ENCODE results near the gene RIT2.

The RIT2 gene

GRCh38 chr18:43040281-43040680, 75.2 kb downstream of the RIT2 start:
- no peak overlapping the region for H3K4me3 ChIP-seq (ENCODE audit: low read length)
- no peak overlapping the region for H3K9ac ChIP-seq (ENCODE audit: low read length)
- no peak overlapping the region for H3K4me2 ChIP-seq (ENCODE audit: low read length)
- no peaks in the 10 kb centered on the region for H3K27me3 ChIP-seq (ENCODE audit: low read depth, low read length)
- no peaks in the 10 kb centered on the region for H3K79me2 ChIP-seq (ENCODE audit: low read length)
- no peak overlapping the region for H2AFZ ChIP-seq (ENCODE audit: low read depth, low read length)
- H3K36me3 ChIP-seq (replicated peaks; ENCODE audit: low read depth, low read length) = no peaks in the 10 kb centered on the region
- H3K9me3 ChIP-seq (ENCODE audit: insufficient read depth, low read length) = no peaks in the 10 kb centered on the region
- H4K20me1 ChIP-seq (ENCODE audit: insufficient read depth, low read length) = no peaks in the 10 kb centered on the region
- H3K4me1 ChIP-seq (ENCODE audit: low read length) = no peaks in the 10 kb centered on the region
- TF ChIP-seq CTCF (IDR thresholded peaks at IDR 0.05; ENCODE audit: low read depth, low read length) (no peak), EZH2phosphoT487 (IDR thresholded peaks at IDR 0.05; ENCODE audit: low read depth) (no peak)
- H3K27ac ChIP-seq (ENCODE audit: low read length) = no peak overlapping the region

GRCh38 chr18:43034683-43035500, 80.6 kb downstream of the RIT2 start:
- no peak overlapping the region for H3K9ac ChIP-seq (ENCODE audit: low read length)
- peak overlapping the region; percentile 19 for H2AFZ ChIP-seq (ENCODE audit: low read depth, low read length)
- no peaks in the 10 kb centered on the region for H3K4me1 ChIP-seq (ENCODE audit: low read length)
- H4K20me1 ChIP-seq (ENCODE audit: insufficient read depth, low read length) = no peaks in the 10 kb centered on the region
- H3K9me3 ChIP-seq (ENCODE audit: insufficient read depth, low read length) = no peaks in the 10 kb centered on the region
- no peak overlapping the region for H3K4me3 ChIP-seq (ENCODE audit: low read length)
- no peak overlapping the region for H3K4me2 ChIP-seq (ENCODE audit: low read length)
- no peaks in the 10 kb centered on the region for H3K36me3 ChIP-seq (replicated peaks; ENCODE audit: low read depth, low read length)
- no peaks in the 10 kb centered on the region for H3K27me3 ChIP-seq (ENCODE audit: low read depth, low read length)
- H3K79me2 ChIP-seq (ENCODE audit: low read length) = no peaks in the 10 kb centered on the region
- H3K27ac ChIP-seq (ENCODE audit: low read length) = no peak overlapping the region
- TF ChIP-seq CTCF (IDR thresholded peaks at IDR 0.05; ENCODE audit: low read depth, low read length) (no peak), EZH2phosphoT487 (IDR thresholded peaks at IDR 0.05; ENCODE audit: low read depth) (no peak)

GRCh38 chr18:43031169-43031568, 84.3 kb downstream of the RIT2 start:
- no peaks in the 10 kb centered on the region for H3K27me3 ChIP-seq (ENCODE audit: low read depth, low read length)
- no peaks in the 10 kb centered on the region for H3K4me1 ChIP-seq (ENCODE audit: low read length)
- H3K4me2 ChIP-seq (ENCODE audit: low read length) = no peak overlapping the region
- no peaks in the 10 kb centered on the region for H3K9me3 ChIP-seq (ENCODE audit: insufficient read depth, low read length)
- H3K36me3 ChIP-seq (replicated peaks; ENCODE audit: low read depth, low read length) = no peaks in the 10 kb centered on the region
- TF ChIP-seq CTCF (IDR thresholded peaks at IDR 0.05; ENCODE audit: low read depth, low read length) (no peak), EZH2phosphoT487 (IDR thresholded peaks at IDR 0.05; ENCODE audit: low read depth) (no peak)
- no peak overlapping the region for H2AFZ ChIP-seq (ENCODE audit: low read depth, low read length)
- no peak overlapping the region for H3K4me3 ChIP-seq (ENCODE audit: low read length)
- H3K79me2 ChIP-seq (ENCODE audit: low read length) = no peaks in the 10 kb centered on the region
- H4K20me1 ChIP-seq (ENCODE audit: insufficient read depth, low read length) = no peaks in the 10 kb centered on the region
- H3K27ac ChIP-seq (ENCODE audit: low read length) = no peak overlapping the region
- H3K9ac ChIP-seq (ENCODE audit: low read length) = no peak overlapping the region

- Histone ChIP-seq H3K4me1 (ENCODE audit: low read length) (no peaks in the 10 kb centered on the region), H3K79me2 (ENCODE audit: low read length) (no peaks in the 10 kb centered on the region), H3K27ac (ENCODE audit: low read length) (no peak overlapping the region), H4K20me1 (ENCODE audit: insufficient read depth, low read length) (no peaks in the 10 kb centered on the region), H3K27me3 (ENCODE audit: low read depth, low read length) (no peaks in the 10 kb centered on the region), H3K4me2 (ENCODE audit: low read length) (no peak overlapping the region), H2AFZ (ENCODE audit: low read depth, low read length) (no peak overlapping the region), H3K4me3 (ENCODE audit: low read length) (no peak overlapping the region), H3K36me3 (replicated peaks; ENCODE audit: low read depth, low read length) (no peaks in the 10 kb centered on the region), H3K9ac (ENCODE audit: low read length) (no peak overlapping the region), H3K9me3 (ENCODE audit: insufficient read depth, low read length) (no peaks in the 10 kb centered on the region)
- TF ChIP-seq EZH2phosphoT487 (IDR thresholded peaks at IDR 0.05; ENCODE audit: low read depth) (no peak), CTCF (IDR thresholded peaks at IDR 0.05; ENCODE audit: low read depth, low read length) (no peak)
Measured at GRCh38 chr18:43029414-43029813, 86.1 kb downstream of the RIT2 start.

All from OCI-LY3 (cell line).